ENCODE results near the gene ANK2.

Gene ANK2

GRCh38 chr4:113285501-113285900 lies 236.0 kb downstream of the ANK2 start:
- no peak for DNase-seq (ENCODE audit: low read depth)
- no peak overlapping the region for H3K4me3 ChIP-seq (ENCODE audit: low read depth, low read length)
- TF ChIP-seq MYC (IDR thresholded peaks at IDR 0.05; ENCODE audit: low read depth, low read length) = no peak
- no peak for TF ChIP-seq POLR2A (IDR thresholded peaks at IDR 0.05; ENCODE audit: extremely low read depth, insufficient read length)
- no peak for TF ChIP-seq MAX (IDR thresholded peaks at IDR 0.05; ENCODE audit: low read depth, low read length)
- no peak for TF ChIP-seq CTCF (IDR thresholded peaks at IDR 0.05; ENCODE audit: low read depth, low read length)

GRCh38 chr4:113288257-113288656 lies 238.8 kb downstream of the ANK2 start:
- DNase-seq (ENCODE audit: low read depth) = no peak
- H3K4me3 ChIP-seq (ENCODE audit: low read depth, low read length) = no peak overlapping the region
- no peak for TF ChIP-seq MYC (IDR thresholded peaks at IDR 0.05; ENCODE audit: low read depth, low read length)
- TF ChIP-seq MAX (IDR thresholded peaks at IDR 0.05; ENCODE audit: low read depth, low read length) = no peak
- no peak for TF ChIP-seq POLR2A (IDR thresholded peaks at IDR 0.05; ENCODE audit: extremely low read depth, insufficient read length)
- no peak for TF ChIP-seq CTCF (IDR thresholded peaks at IDR 0.05; ENCODE audit: low read depth, low read length)

- no peak for DNase-seq (ENCODE audit: low read depth)
- TF ChIP-seq POLR2A (IDR thresholded peaks at IDR 0.05; ENCODE audit: extremely low read depth, insufficient read length) = no peak
- no peak for TF ChIP-seq MAX (IDR thresholded peaks at IDR 0.05; ENCODE audit: low read depth, low read length)
- TF ChIP-seq MYC (IDR thresholded peaks at IDR 0.05; ENCODE audit: low read depth, low read length) = no peak
- no peak for TF ChIP-seq CTCF (IDR thresholded peaks at IDR 0.05; ENCODE audit: low read depth, low read length)
- no peak overlapping the region for H3K4me3 ChIP-seq (ENCODE audit: low read depth, low read length)
These were observed 239.2 kb downstream of the ANK2 start for GRCh38 chr4:113288696-113289095.

GRCh38 chr4:113289766-113290165 lies 240.3 kb downstream of the ANK2 start:
- TF ChIP-seq MYC (IDR thresholded peaks at IDR 0.05; ENCODE audit: low read depth, low read length) (no peak), CTCF (IDR thresholded peaks at IDR 0.05; ENCODE audit: low read depth, low read length) (no peak), POLR2A (IDR thresholded peaks at IDR 0.05; ENCODE audit: extremely low read depth, insufficient read length) (no peak), MAX (IDR thresholded peaks at IDR 0.05; ENCODE audit: low read depth, low read length) (no peak)
- no peak overlapping the region for H3K4me3 ChIP-seq (ENCODE audit: low read depth, low read length)
- DNase-seq (ENCODE audit: low read depth) = no peak

GRCh38 chr4:113290666-113291065 lies 241.2 kb downstream of the ANK2 start:
- TF ChIP-seq POLR2A (IDR thresholded peaks at IDR 0.05; ENCODE audit: extremely low read depth, insufficient read length) (no peak), MAX (IDR thresholded peaks at IDR 0.05; ENCODE audit: low read depth, low read length) (no peak), CTCF (IDR thresholded peaks at IDR 0.05; ENCODE audit: low read depth, low read length) (no peak), MYC (IDR thresholded peaks at IDR 0.05; ENCODE audit: low read depth, low read length) (no peak)
- no peak for DNase-seq (ENCODE audit: low read depth)
- no peak overlapping the region for H3K4me3 ChIP-seq (ENCODE audit: low read depth, low read length)
